GM12891 (cell line): Measurements from ENCODE around the gene KRTAP4-7.
"Not testable (repeated sequence)": the region's sequence is repeated elsewhere in the genome, so short reads cannot be mapped to it uniquely, and the experiment has no call there.

ENCODE experiments used
- DNase-seq: peaks from one replicate; pipeline ENCODE4 v3.0.0; 2011; ENCODE audit warnings: low spot score; ENCODE audit not compliant: insufficient read length
- FAIRE-seq: peaks from 2 replicates; lab custom pipeline; 2011; peaks lifted over from hg19 to GRCh38; lab: Jason Lieb, UNC
- PAX5 ChIP-seq: IDR thresholded peaks from 2 replicates; pipeline ENCODE4 v1.6.1; 2011; ENCODE audit warnings: low read length, moderate library complexity, mild to moderate bottlenecking; ENCODE audit not compliant: insufficient read depth, severe bottlenecking
- POLR2A ChIP-seq: IDR thresholded peaks from 2 replicates; pipeline ENCODE4 v1.6.1; 2011; ENCODE audit warnings: low read depth, low read length, control low read depth
- POLR2AphosphoS5 ChIP-seq: IDR thresholded peaks from 2 replicates; pipeline ENCODE4 v1.6.1; 2011; ENCODE audit warnings: low read depth, low read length, control low read depth
- POU2F2 ChIP-seq: IDR thresholded peaks from 2 replicates; pipeline ENCODE4 v1.6.1; 2011; ENCODE audit warnings: low read depth, mild to moderate bottlenecking, control low read depth, low read length, moderate library complexity
- SPI1 ChIP-seq: IDR thresholded peaks from 2 replicates; pipeline ENCODE4 v1.6.1; 2011; ENCODE audit warnings: low read depth, low read length, control low read depth
- TAF1 ChIP-seq: IDR thresholded peaks from 2 replicates; pipeline ENCODE4 v1.6.1; 2011; ENCODE audit warnings: low read depth, low read length, control low read depth

Gene KRTAP4-7

GRCh38 chr17:41098042-41098441 lies 14.1 kb downstream of the KRTAP4-7 start, which contains the start of gene KRTAP4-8:
KRTAP4-8 (minus strand) TSS chr17:41098142; CDS start chr17:41098084, 58 bp downstream.
- DNase-seq (no peak), FAIRE-seq (no peak)
- no peak for TF ChIP-seq PAX5
- TF ChIP-seq POLR2A, result no peak
- no peak for TF ChIP-seq POU2F2
- no peak for TF ChIP-seq SPI1
- no peak for TF ChIP-seq POLR2AphosphoS5
- no peak for TF ChIP-seq TAF1

- DNase-seq (no peak), FAIRE-seq (no peak)
- TF ChIP-seq TAF1, result no peak
Observed at GRCh38 chr17:41098481-41098880, 14.5 kb downstream of the KRTAP4-7 start.

- FAIRE-seq, DNase-seq: not testable (repeated sequence)
Observed at GRCh38 chr17:41099682-41100480, 15.9 kb downstream of the KRTAP4-7 start.

GRCh38 chr17:41101586-41102259 lies 17.8 kb downstream of the KRTAP4-7 start, which contains the start of gene KRTAP4-16:
KRTAP4-16 (minus strand) TSS chr17:41102209; CDS start chr17:41102209, 0 bp downstream.
- FAIRE-seq, result no peak
- TF ChIP-seq POLR2AphosphoS5 (no peak), POLR2A (no peak), PAX5 (no peak), TAF1 (no peak), POU2F2 (no peak), SPI1 (no peak)
- no peak for DNase-seq

- FAIRE-seq, result no peak
- DNase-seq, result no peak
Observed at GRCh38 chr17:41103896-41104295, 19.9 kb downstream of the KRTAP4-7 start.

GRCh38 chr17:41104386-41105038 lies 20.6 kb downstream of the KRTAP4-7 start:
- not testable (repeated sequence) for FAIRE-seq, DNase-seq

More at GRCh38 chr17:41103896-41104295, 19.9 kb downstream of the KRTAP4-7 start:
- TF ChIP-seq POLR2AphosphoS5, result no peak
- no peak for TF ChIP-seq SPI1
- TF ChIP-seq POLR2A, result no peak
- no peak for TF ChIP-seq TAF1
- TF ChIP-seq POU2F2, result no peak
- TF ChIP-seq PAX5, result no peak

GRCh38 chr17:41105347-41105746 lies 21.4 kb downstream of the KRTAP4-7 start, which contains the start of gene KRTAP4-9:
KRTAP4-9 (plus strand) TSS chr17:41105389; CDS start chr17:41105389, 0 bp downstream.
- DNase-seq, FAIRE-seq: not testable (repeated sequence)

GRCh38 chr17:41107941-41108450 lies 24.0 kb downstream of the KRTAP4-7 start:
- no peak for DNase-seq
- TF ChIP-seq POLR2A, result no peak
- TF ChIP-seq SPI1, result no peak
- TF ChIP-seq POLR2AphosphoS5, result no peak
- no peak for TF ChIP-seq POU2F2
- no peak for TF ChIP-seq PAX5
- no peak for FAIRE-seq

GRCh38 chr17:41108728-41109386 lies 24.9 kb downstream of the KRTAP4-7 start:
- not testable (repeated sequence) for FAIRE-seq, DNase-seq

- FAIRE-seq (no peak), DNase-seq (no peak)
- TF ChIP-seq TAF1, result no peak
- no peak for TF ChIP-seq POLR2AphosphoS5
- no peak for TF ChIP-seq SPI1
- TF ChIP-seq PAX5, result no peak
- no peak for TF ChIP-seq POLR2A
- no peak for TF ChIP-seq POU2F2
Observed at GRCh38 chr17:41111151-41111885, 27.4 kb downstream of the KRTAP4-7 start.
